HCEC 1CT (cell line): ENCODE measurements around the gene NFU1.

Experiments
- DNase-seq: peaks from one replicate; pipeline ENCODE4 v3.0.0-alpha.2; 2017

The NFU1 gene

GRCh38 chr2:69436938-69437750 lies at the start of gene NFU1:
NFU1 (minus strand) TSS chr2:69437435; CDS start chr2:69437422, 13 bp downstream.
- DNase-seq, result peak; percentile 95

- DNase-seq, result no peak
Measured at GRCh38 chr2:69483696-69484095, 46.5 kb upstream of the NFU1 start.

- no peak for DNase-seq
Measured at GRCh38 chr2:69483024-69483423, 45.8 kb upstream of the NFU1 start.

- DNase-seq, result no peak
Measured at GRCh38 chr2:69482471-69482870, 45.2 kb upstream of the NFU1 start.

GRCh38 chr2:69481421-69481820 lies 44.2 kb upstream of the NFU1 start:
- no peak for DNase-seq

GRCh38 chr2:69477627-69478026 lies 40.4 kb upstream of the NFU1 start:
- no peak for DNase-seq

- DNase-seq, result no peak
Measured at GRCh38 chr2:69474688-69475087, 37.5 kb upstream of the NFU1 start.

DNA sequence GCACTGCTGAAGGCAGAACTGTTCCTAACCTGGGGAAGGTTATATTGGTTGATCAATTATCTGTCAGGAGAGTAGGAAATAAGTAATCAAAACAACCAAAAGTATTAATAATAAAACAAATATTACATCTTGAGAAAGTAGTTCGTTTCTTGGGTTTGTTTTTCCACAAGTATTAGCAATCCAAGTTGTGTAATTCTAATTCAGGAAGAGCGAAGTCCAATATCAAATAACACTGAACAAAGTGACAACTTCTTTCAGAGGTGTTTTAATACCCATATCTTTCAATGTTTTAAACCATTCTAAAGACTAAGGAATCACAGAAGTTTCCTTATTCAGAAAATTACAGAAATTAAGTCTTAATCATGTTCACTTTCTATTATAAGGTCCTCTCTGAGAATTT lies 34.6 kb upstream of the NFU1 start:
- no peak for DNase-seq

DNA sequence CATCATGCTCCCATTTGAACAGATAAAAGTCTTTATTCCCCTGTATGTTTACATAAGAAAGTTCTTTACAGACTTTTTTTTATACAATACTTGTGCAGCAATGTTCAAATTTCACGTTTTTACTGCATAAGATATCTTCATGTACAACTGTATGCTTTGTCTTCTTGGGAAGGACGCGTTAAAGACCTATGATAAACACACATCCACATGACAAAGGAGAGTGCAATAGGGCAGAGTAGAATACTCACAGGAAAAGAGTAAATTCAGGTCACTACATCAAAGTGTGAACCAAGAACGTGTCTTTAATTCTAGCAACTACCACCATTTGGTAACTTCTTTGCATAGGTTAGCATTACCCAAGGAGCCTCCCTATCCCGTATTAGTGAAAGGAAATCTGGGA lies 33.7 kb upstream of the NFU1 start:
- no peak for DNase-seq

DNA sequence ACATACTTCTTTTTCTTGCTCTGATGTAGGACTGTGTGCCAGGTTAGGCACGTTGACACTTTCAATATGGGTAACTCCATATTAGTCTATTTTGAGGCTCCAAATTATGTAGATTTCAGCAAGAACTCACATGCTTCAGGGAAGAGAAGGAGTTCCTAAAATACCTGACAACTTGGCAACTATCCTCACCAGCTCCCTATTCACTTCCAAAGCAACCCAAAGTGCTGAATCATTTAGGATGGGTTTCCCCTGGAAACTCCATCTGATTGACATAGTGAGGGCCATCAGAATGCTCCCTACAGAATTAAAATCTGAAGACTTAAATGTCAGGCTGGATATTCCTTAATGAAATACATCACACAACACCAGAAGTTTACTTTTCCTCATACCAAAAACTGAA lies 32.5 kb upstream of the NFU1 start:
- DNase-seq, result no peak

GRCh38 chr2:69469375-69469774 lies 32.1 kb upstream of the NFU1 start:
- DNase-seq, result no peak

DNA sequence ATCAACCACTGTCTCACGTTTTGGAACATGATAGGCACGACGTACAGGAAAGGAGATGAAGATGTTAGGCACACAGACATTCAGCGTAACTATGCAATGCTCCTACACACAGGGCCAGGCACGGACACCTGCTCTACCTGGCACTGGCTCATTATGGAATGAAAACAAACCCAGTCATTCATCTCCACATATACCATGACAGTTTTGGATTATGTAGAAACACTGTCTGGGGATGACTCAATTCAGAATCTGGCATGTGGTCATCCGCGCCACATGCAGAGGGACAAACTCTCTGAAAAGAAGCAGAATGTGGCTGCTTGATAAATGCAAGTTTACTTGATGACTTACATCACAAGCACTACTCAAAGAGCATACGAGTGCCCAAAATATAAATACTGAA lies 29.5 kb upstream of the NFU1 start:
- no peak for DNase-seq

DNA sequence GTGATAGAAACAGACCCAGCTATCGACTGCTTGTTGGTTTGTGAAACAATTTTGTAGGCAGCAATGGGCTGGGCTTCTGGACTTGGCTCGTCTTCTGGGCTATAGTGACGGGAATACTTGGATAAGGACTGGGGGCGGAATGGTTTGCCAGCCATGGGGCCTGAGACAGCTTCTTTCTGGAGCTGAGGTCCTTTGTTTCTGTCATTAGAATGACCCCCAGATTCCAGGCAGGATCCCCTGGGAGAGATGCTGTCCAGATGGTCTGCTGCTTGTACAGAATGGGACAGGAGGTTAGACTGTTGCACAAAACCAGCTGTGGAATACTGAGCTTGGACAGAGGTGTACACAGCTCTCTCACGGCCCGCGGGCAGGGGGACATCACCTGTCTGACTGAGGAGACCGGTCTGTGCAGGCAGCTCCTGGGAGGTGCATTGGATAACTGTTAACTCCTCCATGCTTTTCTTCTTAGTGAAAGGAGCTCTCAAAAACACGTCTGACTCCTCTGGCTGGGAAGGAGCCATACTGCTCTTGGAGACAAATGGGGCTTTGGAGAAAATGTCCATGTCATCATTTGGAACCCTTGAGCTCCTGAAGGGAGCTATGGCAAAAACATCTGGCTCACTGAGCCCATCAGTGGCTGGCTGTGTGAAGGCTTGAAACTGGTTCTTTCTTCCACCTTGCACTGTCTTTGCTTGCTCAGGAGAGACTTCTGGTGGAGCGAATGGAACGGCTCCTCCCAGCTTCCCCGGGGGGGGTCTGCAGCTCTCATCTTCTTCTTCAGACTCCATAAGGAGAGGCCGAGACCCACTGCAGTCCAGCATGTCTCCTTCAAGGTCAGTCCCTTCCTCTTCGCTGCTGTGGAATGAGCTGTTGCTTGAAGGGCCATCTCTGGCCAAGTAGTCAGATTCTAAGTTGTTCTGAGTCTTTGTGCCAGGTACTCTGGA lies 28.6 kb upstream of the NFU1 start:
- DNase-seq, result no peak

- peak; percentile 8 for DNase-seq
Measured at GRCh38 chr2:69464575-69464974, 27.3 kb upstream of the NFU1 start.

DNA sequence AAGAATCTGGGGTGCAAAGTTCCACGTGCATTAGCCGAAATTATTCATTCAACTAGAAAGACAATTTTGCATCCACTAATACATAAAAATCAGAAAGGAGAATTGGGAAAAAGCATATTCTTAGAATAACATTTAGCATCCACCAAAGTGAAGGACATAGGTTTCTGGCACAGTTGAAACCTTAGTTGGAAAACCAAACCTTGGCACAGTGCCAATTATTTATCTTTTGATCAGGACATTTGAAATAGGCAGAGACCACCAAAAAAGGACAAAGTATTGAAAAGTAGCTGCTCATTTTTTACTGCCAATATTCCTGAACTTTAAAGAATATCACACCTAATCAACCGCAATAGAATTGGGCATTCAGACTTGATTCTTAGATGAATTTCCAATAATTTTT lies 25.5 kb upstream of the NFU1 start:
- no peak for DNase-seq

DNA sequence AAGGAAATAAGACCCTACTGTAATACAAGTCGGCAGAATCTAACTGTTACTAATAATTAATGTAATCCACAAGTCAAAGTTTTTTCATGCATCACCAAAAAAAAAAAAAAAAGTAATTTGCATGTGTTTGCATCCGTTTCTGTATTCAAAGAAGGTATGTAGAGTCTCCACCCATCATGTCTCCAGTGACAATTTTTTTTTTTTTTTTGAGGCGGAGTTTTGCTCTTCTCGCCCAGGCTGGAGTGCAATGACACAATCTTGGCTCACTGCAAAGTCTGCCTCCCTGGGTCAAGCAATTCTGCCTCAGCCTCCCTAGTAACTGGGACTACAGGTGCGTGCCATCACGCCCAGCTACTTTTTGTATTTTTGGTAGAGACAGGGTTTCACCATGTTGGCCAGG lies 24.2 kb upstream of the NFU1 start:
- no peak for DNase-seq

- no peak for DNase-seq
Measured at GRCh38 chr2:69459936-69460335, 22.7 kb upstream of the NFU1 start.

DNA sequence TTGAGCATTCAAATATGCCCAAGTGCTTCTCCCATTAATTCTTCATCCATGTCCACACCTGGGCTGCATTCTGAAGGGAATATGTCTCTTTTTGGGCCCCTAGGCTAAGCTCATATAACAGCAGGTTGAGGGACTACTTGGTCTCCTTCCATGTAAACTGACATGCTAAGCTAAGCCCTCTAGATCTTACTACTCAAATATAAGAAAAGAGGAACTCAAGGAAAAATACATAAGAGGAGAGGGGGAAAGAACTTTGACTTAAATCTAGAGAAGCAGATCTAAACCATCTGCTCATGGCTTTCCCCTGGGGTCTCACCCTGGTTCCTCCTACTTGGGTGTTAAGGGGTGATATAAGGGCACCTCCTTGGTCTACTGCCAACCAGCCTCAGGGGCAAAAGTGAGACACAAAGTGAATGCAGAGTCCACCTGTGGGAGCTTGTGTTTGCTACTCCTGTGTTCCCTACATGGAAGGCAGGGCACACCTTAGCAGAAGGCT lies 19.8 kb upstream of the NFU1 start:
- DNase-seq, result no peak

DNA sequence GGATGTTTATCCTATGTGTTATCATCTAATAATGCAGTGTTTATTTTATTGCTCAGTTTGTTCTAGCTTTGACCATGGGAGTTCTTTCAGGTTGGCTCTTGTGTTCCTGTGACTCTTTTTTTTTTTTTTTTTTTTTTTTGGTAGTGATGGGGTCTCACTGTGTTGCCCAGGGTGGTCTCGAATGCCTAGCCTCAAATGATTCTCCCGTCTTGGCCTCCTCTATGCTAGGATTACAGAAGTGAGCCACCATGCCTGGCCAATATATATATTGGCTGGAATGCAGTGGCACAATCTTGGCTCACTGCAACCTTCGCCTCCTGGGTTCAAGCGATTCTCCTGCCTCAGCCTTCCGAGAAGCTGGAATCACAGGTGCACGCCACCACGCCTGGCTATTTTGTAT lies 18.9 kb upstream of the NFU1 start:
- no peak for DNase-seq

DNA sequence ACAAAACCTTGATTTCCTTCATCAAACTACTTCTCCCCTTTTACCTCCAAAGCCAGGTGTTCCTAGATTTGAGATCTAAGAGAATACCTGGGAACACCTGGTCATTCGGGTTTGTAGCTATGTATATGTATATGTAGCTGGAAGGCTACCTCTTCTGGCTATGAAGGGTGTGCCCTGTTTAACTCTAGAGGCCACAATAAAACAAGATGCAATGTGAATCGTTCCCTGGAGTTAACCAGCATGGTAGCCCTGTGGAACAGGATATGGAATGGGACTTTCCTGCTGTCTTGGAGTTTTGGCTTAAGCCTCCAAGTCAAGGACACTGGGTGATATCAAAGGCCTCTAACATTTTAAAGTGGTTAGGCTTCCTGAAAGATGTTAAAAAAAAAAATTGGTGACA lies 17.7 kb upstream of the NFU1 start:
- DNase-seq, result no peak

GRCh38 chr2:69453475-69454129 lies 16.4 kb upstream of the NFU1 start:
- DNase-seq, result no peak

- no peak for DNase-seq
Measured at GRCh38 chr2:69452687-69453086, 15.5 kb upstream of the NFU1 start.

DNA sequence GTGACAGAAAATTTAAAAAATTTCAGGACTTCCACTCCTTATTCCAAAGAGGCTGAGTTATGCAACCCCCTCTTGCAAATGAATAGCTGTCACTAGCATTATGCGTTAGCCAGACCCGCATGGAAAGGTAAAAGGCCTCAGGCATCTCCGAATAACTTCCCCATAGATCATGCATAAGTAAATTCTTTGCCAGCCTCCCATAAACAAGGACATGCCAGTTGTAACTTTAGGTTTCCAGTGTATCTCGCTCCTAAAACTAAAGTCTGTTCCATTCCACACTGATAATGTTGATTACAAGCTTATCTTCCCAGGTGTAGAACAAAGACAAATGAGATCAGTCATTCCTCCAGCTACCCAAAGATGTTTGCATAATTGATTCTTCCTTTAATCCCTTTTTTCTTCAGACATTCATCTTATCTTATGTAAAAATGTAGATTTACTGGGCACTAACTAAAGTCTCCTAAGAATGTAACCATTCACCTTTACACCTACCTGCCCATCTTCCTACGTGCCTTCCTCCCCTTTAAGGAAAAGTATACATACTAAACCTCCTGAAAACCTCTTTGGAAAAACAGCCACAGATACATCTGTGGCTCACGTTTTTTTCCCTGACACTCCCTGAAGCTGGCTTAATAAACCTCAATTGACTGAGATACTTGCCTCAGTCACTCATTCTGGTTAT lies 13.6 kb upstream of the NFU1 start:
- DNase-seq, result no peak
